ENCODE measurements around the gene MRM1.

DNA sequence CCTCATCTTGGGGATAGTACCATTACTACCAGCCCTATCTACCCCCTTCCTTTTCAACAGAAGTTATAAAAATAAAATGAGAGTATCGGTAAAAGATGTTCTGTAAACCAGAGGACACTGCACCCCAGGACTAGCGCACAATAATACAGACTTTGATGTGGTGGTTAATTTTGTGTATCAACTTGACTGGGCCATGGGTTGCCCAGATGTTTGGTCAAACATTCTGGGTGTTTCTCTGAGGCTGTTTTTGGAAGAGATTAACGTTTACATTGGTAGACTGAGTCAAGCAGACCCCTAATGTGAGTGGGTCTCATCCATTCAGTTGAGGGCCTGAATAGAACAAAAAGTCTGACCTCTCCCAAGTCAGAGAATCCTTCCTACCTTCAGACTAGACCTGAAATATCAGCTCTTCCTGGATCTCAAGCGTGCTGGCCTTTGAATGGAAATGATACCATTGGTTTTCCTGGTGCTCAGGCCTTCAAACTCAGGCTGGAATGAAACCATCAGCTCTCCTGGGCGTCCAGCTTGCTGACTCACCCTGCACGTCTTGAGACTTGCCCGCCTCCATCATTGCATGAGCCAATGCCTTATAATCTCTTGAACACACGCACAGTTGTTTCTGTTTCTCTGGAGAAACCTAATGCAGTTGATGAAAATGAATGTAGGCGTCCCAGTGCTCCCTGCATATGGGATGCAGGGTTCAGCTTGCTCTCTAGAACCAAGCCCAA is 10.1 kb downstream of the MRM1 start:
- TF ChIP-seq ZC3H10 (CRISPR knock-in tag; IDR thresholded peaks at IDR 0.05) (no peak), RARB (CRISPR knock-in tag; IDR thresholded peaks at IDR 0.05) (no peak), OSR1 (CRISPR knock-in tag; IDR thresholded peaks at IDR 0.05) (no peak), GLIS3 (CRISPR knock-in tag; IDR thresholded peaks at IDR 0.05) (no peak), TCF4 (CRISPR knock-in tag; IDR thresholded peaks at IDR 0.05; ENCODE audit: borderline replicate concordance) (no peak), TOX (CRISPR knock-in tag; IDR thresholded peaks at IDR 0.05; ENCODE audit: borderline replicate concordance) (no peak), ZNF70 (CRISPR knock-in tag; IDR thresholded peaks at IDR 0.05) (no peak), PPARA (CRISPR knock-in tag; IDR thresholded peaks at IDR 0.05; ENCODE audit: borderline replicate concordance) (no peak)
- TF ChIP-seq, protein P1, sequence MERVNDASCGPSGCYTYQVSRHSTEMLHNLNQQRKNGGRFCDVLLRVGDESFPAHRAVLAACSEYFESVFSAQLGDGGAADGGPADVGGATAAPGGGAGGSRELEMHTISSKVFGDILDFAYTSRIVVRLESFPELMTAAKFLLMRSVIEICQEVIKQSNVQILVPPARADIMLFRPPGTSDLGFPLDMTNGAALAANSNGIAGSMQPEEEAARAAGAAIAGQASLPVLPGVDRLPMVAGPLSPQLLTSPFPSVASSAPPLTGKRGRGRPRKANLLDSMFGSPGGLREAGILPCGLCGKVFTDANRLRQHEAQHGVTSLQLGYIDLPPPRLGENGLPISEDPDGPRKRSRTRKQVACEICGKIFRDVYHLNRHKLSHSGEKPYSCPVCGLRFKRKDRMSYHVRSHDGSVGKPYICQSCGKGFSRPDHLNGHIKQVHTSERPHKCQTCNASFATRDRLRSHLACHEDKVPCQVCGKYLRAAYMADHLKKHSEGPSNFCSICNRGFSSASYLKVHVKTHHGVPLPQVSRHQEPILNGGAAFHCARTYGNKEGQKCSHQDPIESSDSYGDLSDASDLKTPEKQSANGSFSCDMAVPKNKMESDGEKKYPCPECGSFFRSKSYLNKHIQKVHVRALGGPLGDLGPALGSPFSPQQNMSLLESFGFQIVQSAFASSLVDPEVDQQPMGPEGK (CRISPR knock-in tag; IDR thresholded peaks at IDR 0.05; ENCODE audit: borderline replicate concordance), result no peak
- TF ChIP-seq, protein P2, sequence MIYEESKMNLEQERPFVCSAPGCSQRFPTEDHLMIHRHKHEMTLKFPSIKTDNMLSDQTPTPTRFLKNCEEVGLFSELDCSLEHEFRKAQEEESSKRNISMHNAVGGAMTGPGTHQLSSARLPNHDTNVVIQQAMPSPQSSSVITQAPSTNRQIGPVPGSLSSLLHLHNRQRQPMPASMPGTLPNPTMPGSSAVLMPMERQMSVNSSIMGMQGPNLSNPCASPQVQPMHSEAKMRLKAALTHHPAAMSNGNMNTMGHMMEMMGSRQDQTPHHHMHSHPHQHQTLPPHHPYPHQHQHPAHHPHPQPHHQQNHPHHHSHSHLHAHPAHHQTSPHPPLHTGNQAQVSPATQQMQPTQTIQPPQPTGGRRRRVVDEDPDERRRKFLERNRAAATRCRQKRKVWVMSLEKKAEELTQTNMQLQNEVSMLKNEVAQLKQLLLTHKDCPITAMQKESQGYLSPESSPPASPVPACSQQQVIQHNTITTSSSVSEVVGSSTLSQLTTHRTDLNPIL (CRISPR knock-in tag; IDR thresholded peaks at IDR 0.05; ENCODE audit: low read depth), result no peak
